Smooth muscle cell (in vitro differentiated cells): ENCODE data around the gene SCN5A. TPM values are rescaled to one million over a fixed set of nuclear protein-coding genes. Genes with fewer than 3 reads are reported as not detected.

Experiments
- DNase-seq: peaks from one replicate; lab custom pipeline; 2025; ENCODE audit not compliant: unreplicated experiment; lab: John Stamatoyannopoulos, UW
- H2AFZ ChIP-seq: fragments of 200-600 bp; sonication (generic); 2 replicates; pipeline ENCODE4 v1.6.0; 2016; ENCODE audit warnings: antibody characterized with exemption, low read depth, mild to moderate bottlenecking
- H3F3A ChIP-seq: fragments of 200-600 bp; sonication (generic); 2 replicates; pipeline ENCODE4 v1.6.0; 2017; ENCODE audit warnings: antibody characterized with exemption, low read depth
- H3K27ac ChIP-seq: fragments of 200-600 bp; sonication (generic); 2 replicates; pipeline ENCODE4 v1.5.1; 2016; ENCODE audit warnings: low read depth, mild to moderate bottlenecking
- H3K27me3 ChIP-seq: fragments of 200-600 bp; sonication (generic); 2 replicates; pipeline ENCODE4 v1.6.1; 2016; ENCODE audit warnings: low read depth, mild to moderate bottlenecking
- H3K36me3 ChIP-seq: fragments of 200-600 bp; sonication (generic); 2 replicates; pipeline ENCODE4 v1.5.1; 2016; ENCODE audit warnings: low read depth
- H3K4me1 ChIP-seq: fragments of 200-600 bp; sonication (generic); 2 replicates; pipeline ENCODE4 v1.5.1; 2016; ENCODE audit warnings: low read depth
- H3K4me2 ChIP-seq: fragments of 200-600 bp; sonication (generic); 2 replicates; pipeline ENCODE4 v1.6.0; 2016; ENCODE audit warnings: mild to moderate bottlenecking
- H3K4me3 ChIP-seq: fragments of 200-600 bp; sonication (generic); 2 replicates; pipeline ENCODE4 v1.5.1; 2016; ENCODE audit warnings: mild to moderate bottlenecking
- H3K79me2 ChIP-seq: fragments of 200-600 bp; sonication (generic); 2 replicates; pipeline ENCODE4 v1.6.0; 2016; ENCODE audit warnings: low read depth, mild to moderate bottlenecking
- H3K9ac ChIP-seq: fragments of 200-600 bp; sonication (generic); 2 replicates; pipeline ENCODE4 v1.6.0; 2016; ENCODE audit warnings: low read depth
- H3K9me3 ChIP-seq: fragments of 200-600 bp; sonication (generic); replicated peaks from 2 replicates; pipeline ENCODE4 v1.5.1; 2016; ENCODE audit warnings: low read depth
- H4K20me1 ChIP-seq: fragments of 200-600 bp; sonication (generic); 2 replicates; pipeline ENCODE4 v1.6.0; 2016; ENCODE audit warnings: low read depth
- WGBS: methylation state at CpG from one replicate; pipeline ENCODE4 v1.1.7; 2016; ENCODE audit warnings: low lambda C conversion rate; 5-methylcytosine and 5-hydroxymethylcytosine counted together
- polyA plus RNA-seq: library from polyadenylated mRNA; unstranded; fragments of >200 nt; fragmentation: Nextera tagmentation; extraction: Ambion mirVana; gene quantifications from 2 replicates; pipeline ENCODE4 v1.2.1, GENCODE V29; 2016
- total RNA-seq: library from RNA; depleted of rRNA; stranded (reverse); fragments of >200 nt; gene quantifications from 2 replicates; pipeline ENCODE4 v1.2.3, GENCODE V29; 2014
- TF ChIP-seq, protein P1 (sequence below): fragments of 200-600 bp; sonication (generic); IDR thresholded peaks from 2 replicates; pipeline ENCODE4 v1.5.1; 2017; ENCODE audit warnings: borderline replicate concordance, mild to moderate bottlenecking, antibody characterized with exemption; ENCODE audit not compliant: insufficient read depth, poor library complexity, severe bottlenecking

Gene SCN5A
- total and polyA plus RNA-seq, 2 experiments from 2014 or later = 0.93 to 3.4 TPM

DNA sequence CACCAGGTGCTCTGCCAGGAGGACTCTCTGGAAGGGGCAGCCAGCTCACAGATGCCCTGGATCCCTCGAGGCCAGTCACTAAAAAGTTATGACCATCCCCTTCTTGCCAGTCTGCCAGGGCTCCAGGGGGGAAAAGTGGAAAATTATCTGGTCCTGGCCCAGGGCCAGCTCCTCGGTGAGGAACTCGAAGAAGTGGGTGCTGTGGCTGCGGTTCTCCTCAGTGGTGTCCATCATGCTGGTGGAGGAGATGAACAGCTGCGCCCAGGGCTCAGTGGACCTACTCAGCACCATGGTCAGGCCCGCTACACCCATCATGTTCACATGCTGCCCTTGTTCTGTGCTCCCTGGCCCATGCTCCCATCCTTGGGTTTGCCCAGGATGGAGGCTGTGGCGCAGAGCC lies 134.1 kb downstream of the SCN5A start:
- no peaks in the 10 kb centered on the region for H3K9me3 ChIP-seq
- 99% methylated on average over 7 of the region's 7 CpGs for WGBS
- no peaks in the 10 kb centered on the region for H3F3A ChIP-seq
- no peak overlapping the region for H3K4me3 ChIP-seq
- no peak overlapping the region for H3K4me2 ChIP-seq
- TF ChIP-seq, protein P1, sequence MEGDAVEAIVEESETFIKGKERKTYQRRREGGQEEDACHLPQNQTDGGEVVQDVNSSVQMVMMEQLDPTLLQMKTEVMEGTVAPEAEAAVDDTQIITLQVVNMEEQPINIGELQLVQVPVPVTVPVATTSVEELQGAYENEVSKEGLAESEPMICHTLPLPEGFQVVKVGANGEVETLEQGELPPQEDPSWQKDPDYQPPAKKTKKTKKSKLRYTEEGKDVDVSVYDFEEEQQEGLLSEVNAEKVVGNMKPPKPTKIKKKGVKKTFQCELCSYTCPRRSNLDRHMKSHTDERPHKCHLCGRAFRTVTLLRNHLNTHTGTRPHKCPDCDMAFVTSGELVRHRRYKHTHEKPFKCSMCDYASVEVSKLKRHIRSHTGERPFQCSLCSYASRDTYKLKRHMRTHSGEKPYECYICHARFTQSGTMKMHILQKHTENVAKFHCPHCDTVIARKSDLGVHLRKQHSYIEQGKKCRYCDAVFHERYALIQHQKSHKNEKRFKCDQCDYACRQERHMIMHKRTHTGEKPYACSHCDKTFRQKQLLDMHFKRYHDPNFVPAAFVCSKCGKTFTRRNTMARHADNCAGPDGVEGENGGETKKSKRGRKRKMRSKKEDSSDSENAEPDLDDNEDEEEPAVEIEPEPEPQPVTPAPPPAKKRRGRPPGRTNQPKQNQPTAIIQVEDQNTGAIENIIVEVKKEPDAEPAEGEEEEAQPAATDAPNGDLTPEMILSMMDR = no peak
- H3K79me2 ChIP-seq = no peaks in the 10 kb centered on the region
- H2AFZ ChIP-seq = no peak overlapping the region
- H3K27me3 ChIP-seq = no peaks in the 10 kb centered on the region
- no peak overlapping the region for H3K9ac ChIP-seq
- H3K4me1 ChIP-seq = peaks cover 5% of the 10 kb centered on the region
- no peaks in the 10 kb centered on the region for H4K20me1 ChIP-seq
- DNase-seq = no peak
- H3K36me3 ChIP-seq = peaks cover 5% of the 10 kb centered on the region
- H3K27ac ChIP-seq = no peak overlapping the region

DNA sequence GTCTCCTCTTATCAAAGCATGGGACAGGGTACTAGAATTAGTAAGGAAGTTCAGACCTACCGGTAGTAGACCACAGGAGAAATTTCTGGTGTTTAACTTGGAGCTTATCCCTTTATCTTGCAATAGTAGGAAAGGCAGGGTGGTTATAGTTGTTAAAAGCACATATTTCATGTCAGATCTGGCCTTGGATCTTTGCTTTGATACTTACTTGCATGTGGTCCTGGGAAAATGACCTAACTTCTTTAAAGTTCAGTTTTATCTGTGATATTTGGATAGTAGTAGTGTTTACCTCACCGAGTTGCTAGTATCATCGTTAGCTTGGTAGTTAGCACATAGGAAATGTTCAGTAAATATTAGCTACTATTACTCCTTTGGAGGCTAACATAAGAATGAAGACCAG lies 137.9 kb downstream of the SCN5A start:
- no peaks in the 10 kb centered on the region for H3K4me1 ChIP-seq
- H3K9me3 ChIP-seq = no peaks in the 10 kb centered on the region
- H3K27me3 ChIP-seq = no peaks in the 10 kb centered on the region
- no peaks in the 10 kb centered on the region for H3K79me2 ChIP-seq
- 96% methylated on average over 3 of the region's 3 CpGs for WGBS
- H4K20me1 ChIP-seq = no peaks in the 10 kb centered on the region
- H3K9ac ChIP-seq = no peak overlapping the region
- TF ChIP-seq, protein P1 = no peak
- H3K27ac ChIP-seq = no peak overlapping the region
- no peak overlapping the region for H3K4me2 ChIP-seq
- H2AFZ ChIP-seq = no peak overlapping the region
- DNase-seq = no peak
- peaks cover 8% of the 10 kb centered on the region for H3K36me3 ChIP-seq
- H3K4me3 ChIP-seq = no peak overlapping the region
- H3F3A ChIP-seq = no peaks in the 10 kb centered on the region

DNA sequence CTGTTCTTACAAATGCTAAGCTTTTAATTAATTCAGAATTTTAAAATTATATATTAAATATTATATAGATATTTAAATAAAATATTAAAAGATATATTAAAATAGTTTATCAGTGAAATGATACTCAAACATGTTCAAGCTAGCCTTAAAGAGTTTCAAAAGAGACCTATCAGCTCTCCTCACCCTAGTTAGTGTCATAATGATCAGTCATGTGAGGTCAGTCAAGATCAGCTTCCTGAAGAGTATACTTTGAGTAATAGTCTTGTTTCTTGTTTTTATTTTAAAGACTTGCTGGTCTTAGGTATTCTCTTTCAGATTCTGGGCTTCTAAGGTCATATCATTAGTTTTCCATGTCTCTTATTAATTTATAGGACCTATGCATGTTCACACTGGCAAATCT lies 138.9 kb downstream of the SCN5A start:
- Histone ChIP-seq H3K27me3 (no peaks in the 10 kb centered on the region), H3K9me3 (no peaks in the 10 kb centered on the region), H3F3A (no peaks in the 10 kb centered on the region), H2AFZ (no peak overlapping the region), H3K4me1 (no peaks in the 10 kb centered on the region), H3K9ac (no peak overlapping the region), H3K4me2 (no peak overlapping the region), H3K36me3 (peaks cover 12% of the 10 kb centered on the region), H3K79me2 (no peaks in the 10 kb centered on the region), H3K4me3 (no peak overlapping the region), H4K20me1 (no peaks in the 10 kb centered on the region), H3K27ac (no peak overlapping the region)
- TF ChIP-seq, protein P1 = no peak
- DNase-seq = no peak

DNA sequence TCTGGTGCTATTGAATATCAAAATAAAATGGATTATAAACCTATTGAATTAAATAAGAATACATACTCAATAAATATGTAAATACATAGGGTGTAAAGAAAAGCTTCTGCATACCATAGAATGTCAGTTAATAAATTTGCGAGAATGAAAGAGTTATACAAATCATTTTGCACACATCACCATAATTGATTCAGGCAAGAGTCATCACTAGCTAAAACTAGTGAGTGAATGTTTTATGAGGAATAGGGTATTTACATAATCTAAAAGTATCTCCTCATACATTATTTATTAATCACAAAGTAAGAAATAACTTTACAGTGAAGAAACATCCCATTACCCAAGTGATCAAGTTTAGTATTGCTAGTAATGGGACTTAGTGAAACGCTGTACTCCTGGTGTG lies 139.8 kb downstream of the SCN5A start:
- TF ChIP-seq, protein P1 = no peak
- H3K27me3 ChIP-seq = no peaks in the 10 kb centered on the region
- no peaks in the 10 kb centered on the region for H3F3A ChIP-seq
- H3K36me3 ChIP-seq = peaks cover 12% of the 10 kb centered on the region
- no peak overlapping the region for H3K9ac ChIP-seq
- no peak overlapping the region for H3K4me3 ChIP-seq
- no peak overlapping the region for H3K27ac ChIP-seq
- H4K20me1 ChIP-seq = no peaks in the 10 kb centered on the region
- no peak overlapping the region for H3K4me2 ChIP-seq
- no peaks in the 10 kb centered on the region for H3K79me2 ChIP-seq
- no peak for DNase-seq
- no peak overlapping the region for H2AFZ ChIP-seq
- WGBS = 100% methylated on average over 2 of the region's 2 CpGs
- no peaks in the 10 kb centered on the region for H3K4me1 ChIP-seq
- no peaks in the 10 kb centered on the region for H3K9me3 ChIP-seq
